HG03521 (cell line): ENCODE measurements around the gene ELFN2.
"Not testable (repeated sequence)": the region's sequence is repeated elsewhere in the genome, so short reads cannot be mapped to it uniquely, and the experiment has no call there.

ENCODE experiments used
- ATAC-seq: cut with Tn5 transposase; IDR thresholded peaks from one replicate; pipeline ENCODE4 v1.9.1; 2021; ENCODE audit warnings: mild to moderate bottlenecking, moderate library complexity; ENCODE audit not compliant: unreplicated experiment

Gene ELFN2

GRCh38 chr22:37427135-37427710, at the start of gene ELFN2:
Gene ELFN2 (minus strand): TSS chr22:37427479. CDS start chr22:37375534, 51,945 bp downstream.
- ATAC-seq: no peak

- ATAC-seq: no peak
Measured at GRCh38 chr22:37476389-37477329, 49.4 kb upstream of the ELFN2 start.

- ATAC-seq: no peak
Measured at GRCh38 chr22:37474447-37475090, 47.3 kb upstream of the ELFN2 start.

- no peak for ATAC-seq
Measured at GRCh38 chr22:37473437-37473946, 46.2 kb upstream of the ELFN2 start.

GRCh38 chr22:37472418-37473006, 45.2 kb upstream of the ELFN2 start:
- ATAC-seq: no peak

GRCh38 chr22:37471727-37472417, 44.6 kb upstream of the ELFN2 start:
- ATAC-seq: no peak

- ATAC-seq: no peak
Measured at GRCh38 chr22:37470087-37470445, 42.8 kb upstream of the ELFN2 start.

GRCh38 chr22:37469416-37470086, 42.3 kb upstream of the ELFN2 start:
- no peak for ATAC-seq

GRCh38 chr22:37468201-37468695, 41.0 kb upstream of the ELFN2 start:
- ATAC-seq: not testable (repeated sequence)

GRCh38 chr22:37467391-37467955, 40.2 kb upstream of the ELFN2 start:
- ATAC-seq: no peak

GRCh38 chr22:37464181-37464580, 36.9 kb upstream of the ELFN2 start:
- ATAC-seq: no peak

- no peak for ATAC-seq
Measured at GRCh38 chr22:37462983-37463382, 35.7 kb upstream of the ELFN2 start.

- ATAC-seq: no peak
Measured at GRCh38 chr22:37462436-37462835, 35.2 kb upstream of the ELFN2 start.

GRCh38 chr22:37461961-37462360, 34.7 kb upstream of the ELFN2 start:
- ATAC-seq: no peak

GRCh38 chr22:37460684-37461083, 33.4 kb upstream of the ELFN2 start:
- no peak for ATAC-seq

- ATAC-seq: no peak
Measured at GRCh38 chr22:37459206-37459605, 31.9 kb upstream of the ELFN2 start.

GRCh38 chr22:37457093-37457893, 30.0 kb upstream of the ELFN2 start:
- ATAC-seq: no peak

GRCh38 chr22:37456346-37456745, 29.1 kb upstream of the ELFN2 start:
- no peak for ATAC-seq

GRCh38 chr22:37455896-37456295, 28.6 kb upstream of the ELFN2 start:
- no peak for ATAC-seq
